HFFc6 (cell line): Measurements from ENCODE around the gene SETBP1. TPM values are rescaled to one million over a fixed set of nuclear protein-coding genes. Genes with fewer than 3 reads are reported as not detected.

Source experiments
- DNase-seq: peaks from one replicate; pipeline ENCODE4 v3.0.0-alpha.2; 2018
- H3K27ac Mint-ChIP-seq: 2 replicates; pipeline ENCODE4 v1.8.0; 2020; ENCODE audit warnings: mild to moderate bottlenecking, mixed read lengths
- H3K27me3 Mint-ChIP-seq: 2 replicates; pipeline ENCODE4 v1.8.0; 2021; ENCODE audit warnings: mild to moderate bottlenecking, moderate library complexity, mixed read lengths; ENCODE audit not compliant: insufficient read depth
- H3K36me3 Mint-ChIP-seq: 2 replicates; pipeline ENCODE4 v1.8.0; 2021; ENCODE audit warnings: low read depth, mixed read lengths
- H3K4me1 Mint-ChIP-seq: 2 replicates; pipeline ENCODE4 v1.8.0; 2020; ENCODE audit warnings: low read depth, mixed read lengths
- H3K4me3 Mint-ChIP-seq: 2 replicates; pipeline ENCODE4 v1.8.0; 2020; ENCODE audit warnings: mild to moderate bottlenecking, moderate library complexity, mixed read lengths
- H3K9me3 Mint-ChIP-seq: 2 replicates; pipeline ENCODE4 v1.8.0; 2020; ENCODE audit warnings: mild to moderate bottlenecking, mixed read lengths
- CTCF ChIP-seq: fragments of 200-600 bp; sonication (generic); IDR thresholded peaks from 2 replicates; pipeline ENCODE4 v1.5.0; 2021; ENCODE audit warnings: antibody characterized with exemption, mild to moderate bottlenecking
- total RNA-seq, 6 experiments: library from RNA; stranded (reverse); fragmentation: NEBNext Ultra II Directional; extraction: Animal tissue kit (Norgen Biotek cat#: 25700); gene quantifications; 2 replicates in 1 of 6; 3 replicates in 5 of 6; pipeline ENCODE4 v1.2.3, GENCODE V29; 2021

Gene SETBP1
- total RNA-seq, 6 experiments from 2014 or later = 0.03 to 0.40 (median 0.09) TPM

GRCh38 chr18:44712025-44712424, 31.3 kb downstream of the SETBP1 start:
- DNase-seq = no peak
- H3K36me3 Mint-ChIP-seq = 0 out of 2 replicates have a peak, but pooled peaks cover 2% of the 10 kb centered on the region
- H3K4me3 Mint-ChIP-seq = no peak overlapping the region
- H3K27me3 Mint-ChIP-seq = peaks cover 5% of the 10 kb centered on the region
- peaks cover 24% of the 10 kb centered on the region; the same call in 1 of the 2 replicates for H3K4me1 Mint-ChIP-seq
- no peaks in the 10 kb centered on the region; the same call in 1 of the 2 replicates for H3K9me3 Mint-ChIP-seq
- no peak overlapping the region for H3K27ac Mint-ChIP-seq
- no peak for TF ChIP-seq CTCF

- Mint-ChIP-seq H3K27me3 (peaks cover 5% of the 10 kb centered on the region), H3K9me3 (no peaks in the 10 kb centered on the region; the same call in 1 of the 2 replicates), H3K36me3 (0 out of 2 replicates have a peak, but pooled peaks cover 3% of the 10 kb centered on the region), H3K4me3 (no peak overlapping the region), H3K27ac (no peak overlapping the region), H3K4me1 (peaks cover 21% of the 10 kb centered on the region; the same call in 1 of the 2 replicates)
- DNase-seq = no peak
- no peak for TF ChIP-seq CTCF
Observed at GRCh38 chr18:44713435-44713834, 32.7 kb downstream of the SETBP1 start.

GRCh38 chr18:44714376-44714775, 33.7 kb downstream of the SETBP1 start:
- Mint-ChIP-seq H3K36me3 (0 out of 2 replicates have a peak, but pooled peaks cover 3% of the 10 kb centered on the region), H3K4me1 (peaks cover 19% of the 10 kb centered on the region; the same call in 1 of the 2 replicates), H3K9me3 (no peaks in the 10 kb centered on the region; the same call in 1 of the 2 replicates), H3K27ac (no peak overlapping the region), H3K27me3 (peaks cover 5% of the 10 kb centered on the region), H3K4me3 (no peak overlapping the region)
- DNase-seq = no peak
- TF ChIP-seq CTCF = no peak

GRCh38 chr18:44715245-44715644, 34.6 kb downstream of the SETBP1 start:
- DNase-seq = peak; percentile 82
- Mint-ChIP-seq H3K36me3 (0 out of 2 replicates have a peak, but pooled peaks cover 3% of the 10 kb centered on the region), H3K4me1 (peaks cover 19% of the 10 kb centered on the region; the same call in 1 of the 2 replicates), H3K27ac (peak overlapping the region; percentile 69; the same call in 1 of the 2 replicates), H3K9me3 (no peaks in the 10 kb centered on the region; the same call in 1 of the 2 replicates), H3K27me3 (peaks cover 6% of the 10 kb centered on the region; the same call in 1 of the 2 replicates), H3K4me3 (no peak overlapping the region)
- TF ChIP-seq CTCF = no peak

- DNase-seq = no peak
- Mint-ChIP-seq H3K27me3 (peaks cover 4% of the 10 kb centered on the region), H3K27ac (peak overlapping the region; percentile 69; the same call in 1 of the 2 replicates), H3K4me3 (no peak overlapping the region), H3K36me3 (0 out of 2 replicates have a peak, but pooled peaks cover 3% of the 10 kb centered on the region), H3K4me1 (peaks cover 19% of the 10 kb centered on the region; the same call in 1 of the 2 replicates), H3K9me3 (no peaks in the 10 kb centered on the region; the same call in 1 of the 2 replicates)
- TF ChIP-seq CTCF = no peak
Observed at GRCh38 chr18:44715842-44716241, 35.2 kb downstream of the SETBP1 start.
